Duodenal mucosa (tissue), 2 donors: ENCODE results near the gene UVRAG.

Source experiments
- H3K27ac ChIP-seq: one replicate; pipeline ENCODE4 v1.7.0; 2013; ENCODE audit warnings: low read depth, low read length
- H3K27me3 ChIP-seq, 2 donors: one replicate each; pipeline ENCODE4 v1.7.0; 2013; ENCODE audit warnings: low read length in 2 of 2, control low read depth in 1 of 2; ENCODE audit not compliant: insufficient read depth in 2 of 2, control insufficient read depth in 1 of 2
- H3K36me3 ChIP-seq, 2 donors: one replicate each; pipeline ENCODE4 v1.7.0; 2013; ENCODE audit warnings: low read length in 2 of 2, control low read depth in 1 of 2; ENCODE audit not compliant: insufficient read depth in 2 of 2, control insufficient read depth in 1 of 2
- H3K4me1 ChIP-seq, 2 donors: one replicate each; pipeline ENCODE4 v1.7.0; 2013; ENCODE audit warnings: low read length in 2 of 2, control low read depth in 1 of 2; ENCODE audit not compliant: insufficient read depth in 2 of 2, control insufficient read depth in 1 of 2
- H3K4me3 ChIP-seq, 2 donors: one replicate each; pipeline ENCODE4 v1.7.0; 2013; ENCODE audit warnings: low read length in 2 of 2, low read depth in 1 of 2
- H3K9ac ChIP-seq, 2 donors: one replicate each; pipeline ENCODE4 v1.7.0; 2013; ENCODE audit warnings: low read length in 2 of 2, low read depth in 1 of 2
- H3K9me3 ChIP-seq, 2 donors: one replicate each; pipeline ENCODE4 v1.7.0; 2013; ENCODE audit warnings: low read length in 2 of 2, control low read depth in 1 of 2; ENCODE audit not compliant: control insufficient read depth in 1 of 2

The UVRAG gene

GRCh38 chr11:75783416-75784084, 31.5 kb upstream of the UVRAG start:
- no peaks in the 10 kb centered on the region for H3K27me3 ChIP-seq
- H3K9ac ChIP-seq: no peak overlapping the region
- no peak overlapping the region for H3K27ac ChIP-seq
- H3K36me3 ChIP-seq: no peaks in the 10 kb centered on the region
- no peak overlapping the region for H3K4me3 ChIP-seq
- peaks cover 29 to 31% of the 10 kb centered on the region in 2 donors for H3K4me1 ChIP-seq
- no peaks in the 10 kb centered on the region for H3K9me3 ChIP-seq

GRCh38 chr11:75784085-75784478, 30.9 kb upstream of the UVRAG start:
- Histone ChIP-seq H3K27ac (no peak overlapping the region), H3K4me1 (peaks cover 29 to 31% of the 10 kb centered on the region in 2 donors), H3K36me3 (no peaks in the 10 kb centered on the region), H3K9me3 (no peaks in the 10 kb centered on the region), H3K27me3 (no peaks in the 10 kb centered on the region), H3K4me3 (no peak overlapping the region), H3K9ac (no peak overlapping the region)

DNA sequence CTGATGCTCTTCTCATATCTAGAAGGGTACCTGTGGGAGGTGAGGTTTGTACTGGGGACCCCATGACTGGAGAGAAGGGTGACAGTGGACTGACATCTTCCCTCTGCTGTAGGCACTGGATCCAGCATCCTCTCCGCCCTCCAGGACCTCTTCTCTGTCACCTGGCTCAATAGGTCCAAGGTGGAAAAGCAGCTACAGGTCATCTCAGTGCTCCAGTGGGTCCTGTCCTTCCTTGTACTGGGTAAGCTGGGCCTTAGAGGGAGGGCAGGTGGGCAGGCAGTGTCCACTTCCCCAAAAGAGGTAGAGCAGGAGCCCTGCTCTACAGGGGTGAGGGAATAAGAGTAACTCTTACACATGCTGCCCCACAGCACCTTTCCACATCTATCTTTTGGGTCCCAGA, 30.5 kb upstream of the UVRAG start:
- H3K36me3 ChIP-seq: no peaks in the 10 kb centered on the region
- H3K9me3 ChIP-seq: no peaks in the 10 kb centered on the region
- no peaks in the 10 kb centered on the region for H3K27me3 ChIP-seq
- no peak overlapping the region for H3K27ac ChIP-seq
- H3K4me1 ChIP-seq: peaks cover 29 to 31% of the 10 kb centered on the region in 2 donors
- no peak overlapping the region for H3K4me3 ChIP-seq
- H3K9ac ChIP-seq: no peak overlapping the region

DNA sequence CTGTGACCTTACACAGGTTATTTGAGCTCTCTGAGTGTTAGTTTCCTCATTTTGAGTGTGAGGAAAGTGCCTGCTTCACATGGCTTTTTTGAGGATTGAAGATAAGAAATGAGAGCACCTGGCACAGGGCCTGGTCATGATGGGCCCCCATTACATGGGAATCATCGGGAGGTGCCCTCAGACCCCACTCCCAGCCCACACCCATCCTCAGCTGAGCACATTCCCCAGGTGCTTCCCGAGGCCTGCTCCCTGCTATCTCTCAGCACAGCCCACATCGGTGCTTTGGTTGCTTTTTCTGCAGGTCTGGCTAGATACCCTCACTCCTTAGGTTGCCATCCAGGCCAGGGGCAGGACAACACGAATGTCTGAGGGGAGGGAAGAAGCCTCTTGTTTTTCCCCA, 29.8 kb upstream of the UVRAG start:
- Histone ChIP-seq H3K9ac (no peak overlapping the region), H3K9me3 (no peaks in the 10 kb centered on the region), H3K4me3 (no peak overlapping the region), H3K36me3 (no peaks in the 10 kb centered on the region), H3K27me3 (no peaks in the 10 kb centered on the region), H3K27ac (no peak overlapping the region), H3K4me1 (peaks cover 29 to 31% of the 10 kb centered on the region in 2 donors)

GRCh38 chr11:75786101-75786736, 28.8 kb upstream of the UVRAG start:
- no peaks in the 10 kb centered on the region for H3K36me3 ChIP-seq
- no peak overlapping the region for H3K9ac ChIP-seq
- H3K9me3 ChIP-seq: no peaks in the 10 kb centered on the region
- H3K27me3 ChIP-seq: no peaks in the 10 kb centered on the region
- no peak overlapping the region for H3K4me3 ChIP-seq
- H3K27ac ChIP-seq: no peak overlapping the region
- peaks cover 29 to 31% of the 10 kb centered on the region in 2 donors for H3K4me1 ChIP-seq

DNA sequence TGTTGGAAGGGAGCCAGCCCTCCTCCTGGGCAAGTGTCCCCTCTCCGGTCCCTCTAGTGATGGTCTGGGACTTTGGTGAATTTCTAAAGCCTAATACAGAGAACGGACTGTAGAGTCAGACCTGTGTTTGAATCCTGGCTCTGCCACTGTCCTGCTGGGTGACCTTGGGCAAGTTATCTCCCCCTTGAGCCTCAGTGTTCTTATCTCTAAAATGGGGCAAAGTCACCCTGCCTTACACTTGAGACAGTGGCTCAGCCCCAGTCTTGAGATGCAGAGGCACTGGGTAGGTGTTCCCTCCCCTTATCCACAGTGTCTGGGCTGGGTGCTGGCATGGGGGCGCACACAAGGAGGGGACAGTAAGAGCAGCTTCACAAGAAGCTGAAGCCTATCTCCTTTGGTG, 25.5 kb upstream of the UVRAG start:
- Histone ChIP-seq H3K4me1 (peaks cover 17 to 26% of the 10 kb centered on the region in 2 donors), H3K27ac (no peak overlapping the region), H3K27me3 (no peaks in the 10 kb centered on the region), H3K4me3 (no peak overlapping the region), H3K9ac (no peak overlapping the region), H3K36me3 (no peaks in the 10 kb centered on the region), H3K9me3 (no peaks in the 10 kb centered on the region)

DNA sequence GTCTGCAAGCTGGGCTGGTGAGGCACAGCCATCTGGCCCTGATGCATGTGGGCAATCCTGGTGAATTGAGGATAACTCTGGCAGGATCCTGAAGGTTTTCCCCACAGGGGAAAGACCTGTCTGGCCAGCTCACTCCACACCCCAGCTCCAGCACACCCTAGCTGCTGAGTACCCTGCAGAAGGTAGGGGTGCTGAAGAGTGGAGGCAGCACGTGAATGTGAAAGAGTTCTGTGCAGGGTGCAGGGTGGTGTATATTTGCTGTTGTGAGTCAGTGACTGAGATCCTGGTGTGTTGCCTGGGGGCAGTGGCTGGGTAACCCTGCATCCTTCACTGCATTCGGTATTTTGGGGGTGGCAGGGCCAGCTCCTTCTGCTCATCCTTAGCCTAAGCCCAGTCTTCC, 24.0 kb upstream of the UVRAG start:
- no peaks in the 10 kb centered on the region for H3K9me3 ChIP-seq
- no peak overlapping the region for H3K4me3 ChIP-seq
- no peaks in the 10 kb centered on the region for H3K36me3 ChIP-seq
- H3K27ac ChIP-seq: no peak overlapping the region
- peaks cover 12 to 14% of the 10 kb centered on the region in 2 donors for H3K4me1 ChIP-seq
- no peak overlapping the region for H3K9ac ChIP-seq
- no peaks in the 10 kb centered on the region for H3K27me3 ChIP-seq

- no peaks in the 10 kb centered on the region for H3K9me3 ChIP-seq
- H3K27ac ChIP-seq: no peak overlapping the region
- peaks cover 0 to 2% of the 10 kb centered on the region in 2 donors for H3K36me3 ChIP-seq
- peaks cover 8 to 10% of the 10 kb centered on the region in 2 donors for H3K4me1 ChIP-seq
- H3K27me3 ChIP-seq: no peaks in the 10 kb centered on the region
- H3K9ac ChIP-seq: no peak overlapping the region
- no peak overlapping the region for H3K4me3 ChIP-seq
Observed at GRCh38 chr11:75792127-75792731, 22.8 kb upstream of the UVRAG start.

DNA sequence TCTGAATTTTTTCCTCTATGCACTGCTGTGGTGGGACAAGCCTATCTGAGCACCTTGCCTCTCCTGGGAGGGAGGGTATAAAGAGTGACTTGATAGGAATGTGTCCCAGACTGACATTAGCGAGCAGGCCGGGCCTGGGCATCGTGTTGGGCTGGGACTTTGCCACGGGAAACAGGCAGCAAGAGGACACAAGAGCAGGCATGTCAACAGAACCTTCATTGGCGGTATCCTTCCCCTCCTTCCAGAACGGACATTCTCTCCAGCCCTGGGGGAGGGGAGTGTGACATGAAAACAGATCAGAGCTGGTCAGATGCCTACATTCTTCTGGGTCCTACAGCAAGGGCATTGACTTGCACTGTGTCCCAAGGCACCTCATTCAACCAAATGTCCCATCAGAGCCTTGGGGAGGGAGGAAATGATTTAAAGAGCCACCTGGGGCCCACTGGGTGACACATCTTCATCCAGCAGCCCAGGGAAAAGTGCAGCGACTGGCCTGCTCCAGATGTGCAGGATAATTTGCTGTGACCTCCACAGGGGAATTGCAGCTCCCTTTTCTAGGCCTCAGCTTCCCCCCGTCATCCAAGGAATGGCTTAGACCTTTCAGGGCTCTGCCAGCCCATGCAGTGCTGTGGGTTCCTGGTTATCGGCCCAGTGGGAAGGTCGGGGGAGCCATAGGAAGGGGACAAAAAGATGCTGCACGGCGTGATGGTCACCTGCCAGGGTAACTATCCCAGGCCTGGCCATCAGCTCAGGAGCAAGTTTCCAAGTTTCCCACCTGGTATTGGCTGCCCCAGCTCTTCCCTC, 21.8 kb upstream of the UVRAG start:
- Histone ChIP-seq H3K27me3 (no peaks in the 10 kb centered on the region), H3K27ac (no peak overlapping the region), H3K4me1 (peaks cover 7 to 8% of the 10 kb centered on the region in 2 donors), H3K4me3 (no peak overlapping the region), H3K9me3 (no peaks in the 10 kb centered on the region), H3K36me3 (peaks cover 0 to 2% of the 10 kb centered on the region in 2 donors), H3K9ac (no peak overlapping the region)

DNA sequence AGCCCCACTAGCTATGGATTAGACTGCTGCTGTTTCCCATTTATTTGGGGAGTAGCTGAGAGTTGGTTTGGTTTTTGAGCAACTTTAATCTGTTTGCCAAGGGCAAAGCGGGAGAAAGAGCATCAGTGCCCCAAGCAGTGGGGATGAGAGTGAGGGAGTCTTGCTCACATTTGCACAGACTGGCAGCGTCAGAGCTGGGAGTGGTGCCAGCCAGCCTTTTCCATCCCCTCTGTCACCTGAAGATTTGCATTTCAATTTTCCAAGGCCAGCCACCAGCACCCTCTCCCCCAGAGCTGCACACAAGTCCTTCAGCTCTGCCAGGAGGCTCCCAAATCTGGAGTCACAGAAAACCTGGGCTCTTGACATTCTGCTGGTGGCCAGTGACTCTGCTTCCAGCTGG, 21.0 kb upstream of the UVRAG start:
- H3K4me3 ChIP-seq: no peak overlapping the region
- peaks cover 7 to 8% of the 10 kb centered on the region in 2 donors for H3K4me1 ChIP-seq
- H3K9ac ChIP-seq: no peak overlapping the region
- no peaks in the 10 kb centered on the region for H3K9me3 ChIP-seq
- no peaks in the 10 kb centered on the region for H3K27me3 ChIP-seq
- H3K27ac ChIP-seq: no peak overlapping the region
- peaks cover 0 to 2% of the 10 kb centered on the region in 2 donors for H3K36me3 ChIP-seq
